ENCODE results near the gene NLGN2.
A peak's percentile ranks its signal among the peaks of the same experiment; 100 is the strongest.

The NLGN2 gene

DNA sequence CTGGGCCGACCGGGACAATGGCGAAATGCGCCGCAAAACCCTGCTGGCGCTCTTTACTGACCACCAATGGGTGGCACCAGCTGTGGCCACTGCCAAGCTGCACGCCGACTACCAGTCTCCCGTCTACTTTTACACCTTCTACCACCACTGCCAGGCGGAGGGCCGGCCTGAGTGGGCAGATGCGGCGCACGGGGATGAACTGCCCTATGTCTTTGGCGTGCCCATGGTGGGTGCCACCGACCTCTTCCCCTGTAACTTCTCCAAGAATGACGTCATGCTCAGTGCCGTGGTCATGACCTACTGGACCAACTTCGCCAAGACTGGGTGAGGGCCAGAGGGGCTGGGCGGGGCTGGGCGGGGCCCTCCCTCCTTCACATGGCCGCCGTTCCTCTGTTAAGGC is 8.1 kb downstream of the NLGN2 start:
- no peak for DNase-seq

- no peak for DNase-seq
Observed at GRCh38 chr17:7416323-7416722, 8.7 kb downstream of the NLGN2 start.

DNA sequence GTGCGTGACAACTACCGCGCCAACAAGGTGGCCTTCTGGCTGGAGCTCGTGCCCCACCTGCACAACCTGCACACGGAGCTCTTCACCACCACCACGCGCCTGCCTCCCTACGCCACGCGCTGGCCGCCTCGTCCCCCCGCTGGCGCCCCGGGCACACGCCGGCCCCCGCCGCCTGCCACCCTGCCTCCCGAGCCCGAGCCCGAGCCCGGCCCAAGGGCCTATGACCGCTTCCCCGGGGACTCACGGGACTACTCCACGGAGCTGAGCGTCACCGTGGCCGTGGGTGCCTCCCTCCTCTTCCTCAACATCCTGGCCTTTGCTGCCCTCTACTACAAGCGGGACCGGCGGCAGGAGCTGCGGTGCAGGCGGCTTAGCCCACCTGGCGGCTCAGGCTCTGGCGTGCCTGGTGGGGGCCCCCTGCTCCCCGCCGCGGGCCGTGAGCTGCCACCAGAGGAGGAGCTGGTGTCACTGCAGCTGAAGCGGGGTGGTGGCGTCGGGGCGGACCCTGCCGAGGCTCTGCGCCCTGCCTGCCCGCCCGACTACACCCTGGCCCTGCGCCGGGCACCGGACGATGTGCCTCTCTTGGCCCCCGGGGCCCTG is 9.5 kb downstream of the NLGN2 start:
- no peak for DNase-seq

DNA sequence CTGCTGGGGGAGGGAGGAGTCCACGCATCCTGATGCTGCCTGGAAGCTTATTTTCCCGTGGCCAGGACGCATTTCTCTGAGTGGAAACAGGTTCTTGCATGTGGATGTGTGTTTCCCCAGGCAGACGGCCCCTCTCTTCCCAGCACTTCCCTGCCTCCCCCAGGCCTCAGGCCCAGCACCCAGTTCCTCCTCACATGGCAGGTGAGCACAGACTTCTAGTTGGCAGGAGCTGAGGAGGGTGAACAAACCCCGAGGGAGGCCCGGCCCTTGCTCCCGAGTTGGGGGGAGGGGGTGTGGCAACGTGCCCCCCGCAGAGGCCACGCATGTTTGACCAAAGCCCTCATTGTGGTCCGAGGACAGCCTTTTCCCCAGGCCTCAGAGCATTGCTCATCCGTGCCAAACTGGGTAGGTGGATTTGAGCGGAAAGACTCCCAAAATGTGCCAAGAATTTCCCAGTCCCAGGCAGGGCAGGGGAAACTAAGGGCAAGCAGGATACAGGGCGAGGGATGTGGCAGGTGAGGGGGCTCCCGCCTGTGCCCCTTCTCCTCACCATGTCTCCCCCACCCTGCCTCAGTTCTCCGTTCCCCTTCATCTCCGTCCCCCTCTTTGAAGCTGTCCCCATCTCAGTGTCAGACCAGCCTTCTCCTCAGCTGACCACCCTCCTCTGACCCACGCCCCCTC is 11.0 kb downstream of the NLGN2 start:
- no peak for DNase-seq

DNA sequence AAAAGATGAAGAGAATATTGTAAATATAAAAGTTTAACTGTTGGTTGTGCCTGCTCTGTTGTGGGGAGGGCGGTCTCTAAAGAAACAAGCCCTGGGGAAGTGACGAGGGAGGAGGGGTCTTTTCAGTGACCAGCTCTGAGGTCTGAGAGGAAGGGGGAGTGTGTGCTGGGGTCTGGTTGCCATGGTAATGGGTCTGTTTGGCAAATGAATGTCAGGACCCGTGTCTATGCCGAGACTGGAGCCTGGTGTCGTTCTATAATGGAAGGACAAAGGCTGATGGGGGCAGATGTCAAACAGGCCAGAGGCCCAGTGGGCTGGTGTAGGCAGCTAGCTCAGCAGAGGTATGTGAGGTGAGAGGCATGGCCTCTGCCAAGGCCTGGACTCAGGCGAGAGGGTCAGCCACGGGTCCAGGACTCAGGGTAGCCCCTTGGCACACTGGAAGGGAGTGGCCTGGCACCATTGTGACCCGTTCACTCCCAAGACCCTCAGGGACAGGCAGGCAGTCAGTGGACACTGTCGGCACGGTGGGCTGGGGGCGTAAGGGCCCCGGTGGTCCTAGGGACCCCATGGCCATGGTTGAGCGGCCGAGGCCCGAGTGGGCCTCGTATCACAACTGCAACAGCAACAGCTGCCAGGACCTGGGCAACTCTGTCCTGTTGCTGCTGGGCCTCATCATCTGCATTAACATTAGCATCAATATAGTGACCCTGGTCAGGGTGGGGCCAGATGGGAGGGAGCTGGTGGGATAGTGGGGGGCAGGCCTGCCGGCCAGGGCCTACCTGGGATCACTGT is 12.4 kb downstream of the NLGN2 start, which contains the start of gene SPEM1:
Gene SPEM1, plus strand, starts transcription at position 506 of the 792 bp plus-strand sequence. Its CDS starts 61 bp downstream, at position 567.
- no peak for DNase-seq

- no peak for DNase-seq
Observed at GRCh38 chr17:7421186-7421585, 13.5 kb downstream of the NLGN2 start.

- DNase-seq, result no peak
Observed at GRCh38 chr17:7423679-7424078, 16.0 kb downstream of the NLGN2 start.

DNA sequence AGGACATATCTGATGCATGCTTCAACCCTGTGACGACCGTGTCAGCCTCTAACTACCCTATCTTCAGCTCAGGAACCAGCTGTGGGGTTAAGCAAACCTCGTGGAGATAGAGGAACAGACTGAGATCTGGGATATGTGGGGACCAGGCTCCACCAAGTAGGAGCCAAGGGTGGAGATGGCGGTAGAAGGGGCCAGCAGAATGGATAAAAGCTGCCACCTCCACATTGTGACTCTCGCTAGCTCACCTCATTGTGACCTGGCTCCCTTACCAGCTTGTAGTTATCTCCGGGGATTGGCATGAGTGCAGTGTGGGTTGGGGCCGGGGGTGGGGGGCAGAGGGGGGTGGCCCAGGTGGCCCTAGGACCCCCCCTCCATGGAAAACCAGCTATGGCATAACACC is 17.7 kb downstream of the NLGN2 start, which contains the start of gene SPEM2:
Gene SPEM2, plus strand, starts transcription at position 301 of the 400 bp plus-strand sequence. Its CDS starts 73 bp downstream, at position 374.
- no peak for DNase-seq

GRCh38 chr17:7425756-7426155 is 18.1 kb downstream of the NLGN2 start:
- DNase-seq, result no peak

GRCh38 chr17:7426203-7426863 is 18.7 kb downstream of the NLGN2 start:
- no peak for DNase-seq

- no peak for DNase-seq
Observed at GRCh38 chr17:7426896-7427489, 19.3 kb downstream of the NLGN2 start.

- no peak for DNase-seq
Observed at GRCh38 chr17:7427549-7427948, 19.9 kb downstream of the NLGN2 start.

DNA sequence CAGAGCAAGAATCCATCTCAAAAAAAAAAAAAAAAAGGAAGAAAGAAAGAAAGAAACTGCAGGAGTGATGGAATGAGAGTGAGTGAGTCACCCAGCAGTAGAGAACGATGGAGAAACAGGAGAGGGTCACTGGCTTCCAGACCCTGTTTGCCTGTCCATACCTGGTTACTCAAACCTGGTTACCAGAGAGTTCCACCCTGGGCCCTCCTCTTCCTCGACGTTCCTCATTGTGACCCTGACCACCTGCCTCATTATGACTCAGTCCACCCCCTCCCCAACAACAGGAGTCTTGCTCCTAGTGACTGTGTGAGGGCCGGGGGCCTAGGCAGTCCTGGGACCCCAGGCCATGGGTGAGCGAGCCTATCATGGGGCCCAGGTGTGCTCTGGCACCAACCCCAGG is 20.9 kb downstream of the NLGN2 start, which contains the start of gene SPEM3:
Gene SPEM3, plus strand, starts transcription at position 301 of the 400 bp plus-strand sequence. Its CDS starts 46 bp downstream, at position 347.
- no peak for DNase-seq

GRCh38 chr17:7429722-7430121 is 22.1 kb downstream of the NLGN2 start:
- DNase-seq, result no peak

DNA sequence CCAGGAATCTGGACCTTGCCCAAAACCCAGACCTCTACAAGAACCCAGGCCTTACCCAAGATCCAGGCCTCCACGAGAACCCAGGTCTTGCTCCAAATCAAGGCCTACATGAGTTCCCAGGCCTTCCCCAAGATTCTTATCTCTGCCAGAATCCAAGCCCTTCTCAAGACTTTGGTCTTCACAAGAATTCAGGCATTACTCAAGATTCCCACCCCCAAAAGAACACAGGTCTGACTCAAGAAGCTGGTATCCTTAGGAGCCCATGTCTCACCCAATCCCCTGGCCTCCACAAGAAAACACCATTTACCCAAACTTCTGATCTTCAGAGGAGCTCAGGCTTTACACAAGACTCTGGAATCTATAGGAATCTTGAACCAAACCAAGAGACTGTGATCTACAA is 23.6 kb downstream of the NLGN2 start:
- DNase-seq, result no peak

DNA sequence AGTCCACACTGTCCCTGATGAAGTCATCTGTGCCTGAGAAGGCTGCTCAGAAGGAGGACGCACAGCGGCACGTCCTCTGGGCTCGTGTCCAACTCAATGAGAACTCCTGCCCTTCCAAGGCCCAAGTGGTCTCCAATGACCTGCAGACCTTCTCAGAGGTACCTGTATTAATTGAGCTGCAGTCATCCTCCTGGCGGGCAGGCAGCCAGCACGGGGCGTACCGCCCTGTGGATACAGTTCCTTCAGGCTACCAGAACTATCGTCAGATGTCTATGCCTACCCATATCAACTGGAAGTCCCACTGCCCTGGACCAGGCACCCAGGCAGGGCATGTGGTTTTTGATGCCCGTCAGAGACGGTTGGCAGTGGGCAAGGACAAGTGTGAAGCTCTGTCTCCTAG is 24.7 kb downstream of the NLGN2 start:
- no peak for DNase-seq

DNA sequence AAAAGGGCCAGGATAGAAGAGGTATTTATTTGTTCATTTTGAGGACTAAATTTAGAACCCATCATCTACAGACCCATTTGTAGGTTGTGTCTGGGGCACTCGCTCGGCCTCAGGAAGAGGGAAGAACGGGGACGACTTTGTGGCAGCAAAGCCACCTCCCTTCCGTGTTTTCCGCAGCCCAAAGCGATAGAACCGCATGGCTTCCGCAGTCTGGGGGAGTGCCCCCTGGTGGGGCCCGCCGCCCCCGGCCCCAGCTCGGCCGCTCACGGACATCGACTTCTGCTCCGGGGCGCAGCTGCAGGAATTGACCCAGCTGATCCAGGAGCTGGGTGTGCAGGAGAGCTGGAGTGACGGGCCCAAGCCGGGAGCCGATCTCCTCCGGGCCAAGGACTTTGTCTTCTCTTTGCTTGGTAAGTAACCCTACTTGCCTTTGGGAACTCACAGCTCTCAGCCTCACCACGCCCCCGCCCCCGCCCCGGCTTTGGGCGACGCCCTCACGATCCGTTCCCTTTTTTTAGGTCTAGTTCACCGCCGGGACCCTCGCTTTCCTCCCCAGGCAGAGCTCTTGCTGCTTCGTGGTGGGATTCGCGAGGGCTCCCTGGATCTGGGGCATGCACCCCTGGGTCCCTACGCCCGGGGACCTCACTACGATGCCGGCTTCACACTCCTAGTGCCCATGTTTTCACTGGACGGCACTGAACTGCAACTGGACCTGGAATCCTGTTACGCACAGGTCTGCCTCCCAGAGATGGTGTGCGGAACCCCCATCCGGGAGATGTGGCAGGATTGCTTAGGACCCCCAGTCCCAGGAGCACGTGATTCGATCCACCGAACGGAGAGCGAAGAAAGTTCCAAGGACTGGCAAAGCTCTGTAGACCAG is 28.3 kb downstream of the NLGN2 start:
- DNase-seq, result no peak

DNA sequence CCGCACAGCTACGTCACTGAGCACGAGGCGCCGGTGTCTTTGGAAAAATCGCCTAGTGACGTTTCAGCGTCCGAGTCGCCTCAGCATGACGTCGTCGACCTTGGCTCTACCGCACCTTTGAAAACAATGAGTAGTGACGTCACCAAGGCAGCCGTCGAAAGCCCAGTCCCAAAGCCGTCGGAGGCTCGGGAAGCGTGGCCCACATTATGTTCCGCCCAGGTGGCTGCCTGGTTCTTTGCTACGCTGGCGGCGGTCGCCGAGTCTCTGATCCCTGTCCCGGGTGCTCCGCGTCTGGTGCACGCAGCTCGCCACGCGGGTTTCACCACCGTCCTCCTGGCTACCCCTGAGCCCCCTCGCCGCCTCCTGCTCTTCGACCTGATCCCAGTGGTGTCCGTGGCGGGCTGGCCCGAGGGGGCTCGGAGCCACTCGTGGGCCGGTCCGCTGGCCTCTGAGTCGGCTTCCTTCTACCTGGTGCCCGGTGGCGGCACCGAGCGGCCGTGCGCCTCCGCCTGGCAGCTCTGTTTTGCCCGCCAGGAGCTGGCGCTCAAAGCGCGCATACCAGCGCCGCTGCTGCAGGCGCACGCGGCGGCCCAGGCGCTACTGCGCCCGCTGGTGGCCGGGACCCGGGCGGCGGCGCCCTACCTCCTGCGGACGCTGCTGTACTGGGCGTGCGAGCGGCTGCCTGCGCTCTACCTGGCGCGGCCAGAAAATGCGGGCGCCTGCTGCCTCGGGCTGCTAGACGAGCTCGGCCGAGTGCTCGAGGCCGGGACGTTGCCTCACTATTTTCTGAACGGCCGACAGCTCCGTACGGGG is 29.1 kb downstream of the NLGN2 start:
- DNase-seq, result peak; percentile 17

GRCh38 chr17:7437369-7437863 is 29.8 kb downstream of the NLGN2 start:
- DNase-seq, result no peak

GRCh38 chr17:7437950-7438614 is 30.4 kb downstream of the NLGN2 start:
- no peak for DNase-seq

Measured in DMS 273 treated with DMSO at 0.1 percent for 48 hours (cell line).